GM12891 (cell line): ENCODE measurements around the gene GNPTAB.

Source experiments
- PAX5 ChIP-seq: IDR thresholded peaks from 2 replicates; pipeline ENCODE4 v1.6.1; 2011; ENCODE audit warnings: low read length, moderate library complexity, mild to moderate bottlenecking; ENCODE audit not compliant: insufficient read depth, severe bottlenecking
- POLR2A ChIP-seq: IDR thresholded peaks from 2 replicates; pipeline ENCODE4 v1.6.1; 2011; ENCODE audit warnings: low read depth, low read length, control low read depth
- POLR2AphosphoS5 ChIP-seq: IDR thresholded peaks from 2 replicates; pipeline ENCODE4 v1.6.1; 2011; ENCODE audit warnings: low read depth, low read length, control low read depth
- TAF1 ChIP-seq: IDR thresholded peaks from 2 replicates; pipeline ENCODE4 v1.6.1; 2011; ENCODE audit warnings: low read depth, low read length, control low read depth

DNA sequence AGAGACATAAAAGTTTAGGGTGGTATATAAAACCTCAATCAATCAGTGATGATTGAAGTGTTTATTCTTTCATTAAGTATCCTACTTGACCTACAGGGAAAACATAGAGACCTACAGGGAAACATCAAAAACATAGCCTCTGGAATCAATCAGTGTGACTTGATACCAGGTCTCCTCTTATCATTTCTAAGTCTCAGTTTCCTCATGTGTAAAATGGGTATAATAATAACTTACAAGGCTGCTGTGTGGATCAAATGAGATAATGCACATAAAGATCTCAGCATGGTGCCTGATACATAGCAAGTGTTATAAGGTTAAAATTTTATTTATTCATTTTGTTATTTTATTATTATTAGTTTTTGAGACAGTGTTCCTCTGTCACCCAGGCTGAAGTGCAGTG, 22.2 kb upstream of the GNPTAB start:
- TF ChIP-seq POLR2AphosphoS5 (no peak), POLR2A (no peak), PAX5 (no peak), TAF1 (no peak)
